ENCODE measurements around the gene DDN.
A peak's percentile ranks its signal among the peaks of the same experiment; 100 is the strongest.

DDN gene

DNA sequence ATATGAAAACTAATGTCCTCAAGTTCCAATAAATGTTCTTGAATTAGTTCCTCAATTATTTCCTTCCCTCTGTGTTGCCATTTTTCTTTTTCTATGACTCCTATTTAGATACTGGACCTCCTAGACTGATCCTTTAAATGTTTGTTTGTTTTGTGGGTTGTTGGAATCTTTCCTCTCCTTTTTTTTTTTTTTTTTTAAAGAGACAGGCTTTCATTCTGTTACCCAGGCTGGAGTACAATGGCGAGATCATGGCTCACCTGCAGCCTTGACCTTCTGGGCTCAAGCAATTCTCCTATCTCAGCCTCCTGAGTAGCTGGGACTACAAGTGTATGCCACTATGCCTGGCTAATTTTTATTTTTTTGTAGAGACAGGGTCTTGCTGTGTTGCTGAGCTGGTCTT is 9.8 kb upstream of the DDN start:
- Histone ChIP-seq H3K4me3 (ENCODE audit: low read length in 2 of 2) (no peak overlapping the region), H3K27me3 (ENCODE audit: control insufficient read depth in 3 of 3, insufficient read depth in 3 of 3, low read depth in 1 of 3, low read length in 3 of 3) (no peaks in the 10 kb centered on the region), H2BK12ac (ENCODE audit: low read length) (no peak overlapping the region), H3K36me3 (replicated peaks in 1 of 2; ENCODE audit: control insufficient read depth in 2 of 2, insufficient read depth in 2 of 2, low read length in 2 of 2) (peaks cover 0 to 34% of the 10 kb centered on the region in 2 donors), H3K9ac (ENCODE audit: low read depth, low read length, poor library complexity) (no peak overlapping the region), H4K91ac (ENCODE audit: low read depth, low read length, poor library complexity) (no peak overlapping the region), H3K4me2 (ENCODE audit: insufficient read depth, low read length, poor library complexity, severe bottlenecking) (no peak overlapping the region), H3K79me1 (ENCODE audit: low read depth, low read length) (no peaks in the 10 kb centered on the region), H3K14ac (ENCODE audit: low read length) (no peak overlapping the region), H4K8ac (ENCODE audit: low read depth, low read length) (no peak overlapping the region), H2AFZ (ENCODE audit: low read length) (no peak overlapping the region), H3K4ac (ENCODE audit: low read length) (no peak overlapping the region), H3K18ac (ENCODE audit: low read length) (no peak overlapping the region), H3K27ac (replicated peaks; ENCODE audit: low read length) (no peak overlapping the region), H2BK15ac (ENCODE audit: low read length) (no peak overlapping the region), H2BK5ac (ENCODE audit: low read length) (no peak overlapping the region), H3K9me3 (replicated peaks in 1 of 2; ENCODE audit: control insufficient read depth in 2 of 2, insufficient read depth in 1 of 2, low read depth in 1 of 2, low read length in 2 of 2) (no peaks in the 10 kb centered on the region), H3K4me1 (ENCODE audit: control insufficient read depth in 2 of 2, insufficient read depth in 1 of 2, low read depth in 1 of 2, low read length in 2 of 2) (no peaks in the 10 kb centered on the region), H2BK120ac (ENCODE audit: low read depth, low read length) (no peak overlapping the region), H2AK5ac (ENCODE audit: low read depth, low read length) (no peak overlapping the region), H3K23ac (ENCODE audit: low read depth, low read length, poor library complexity) (no peak overlapping the region)
- WGBS, 2 donors (ENCODE audit: extremely low coverage in 2 of 2, insufficient read length in 2 of 2, insufficient replicate concordance in 1 of 2), result no CpG with 5 or more reads among the region's 1 CpG
- no peak for DNase-seq (ENCODE audit: low spot score)

DNA sequence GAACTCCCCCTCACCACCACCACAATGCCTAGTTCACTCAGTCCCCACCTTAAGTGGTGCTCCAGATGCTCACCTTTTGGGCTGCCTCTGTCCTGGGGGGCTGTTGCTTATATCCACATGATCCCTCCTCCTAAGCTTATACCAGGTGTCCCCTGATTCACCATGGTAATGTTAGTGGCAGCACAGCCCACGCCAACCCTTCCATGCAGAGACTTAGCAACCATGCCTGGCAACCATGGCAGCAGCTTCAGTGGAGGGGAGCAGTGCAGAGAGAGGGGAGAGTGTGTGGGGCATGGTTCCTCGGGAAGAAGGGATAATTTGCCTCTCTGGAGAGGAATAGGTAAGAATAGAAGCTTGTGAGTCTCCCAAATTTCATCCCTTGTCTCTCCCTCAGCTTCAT is 1.2 kb upstream of the DDN start:
- no peaks in the 10 kb centered on the region for H3K9me3 ChIP-seq (replicated peaks in 1 of 2; ENCODE audit: control insufficient read depth in 2 of 2, insufficient read depth in 1 of 2, low read depth in 1 of 2, low read length in 2 of 2)
- no peak overlapping the region for H2BK5ac ChIP-seq (ENCODE audit: low read length)
- peaks cover 35 to 60% (median 36%) of the 10 kb centered on the region in 3 experiments for H3K27me3 ChIP-seq (ENCODE audit: control insufficient read depth in 3 of 3, insufficient read depth in 3 of 3, low read depth in 1 of 3, low read length in 3 of 3)
- no peak overlapping the region for H3K4me3 ChIP-seq (ENCODE audit: low read length in 2 of 2)
- no peak overlapping the region for H2AK5ac ChIP-seq (ENCODE audit: low read depth, low read length)
- H4K8ac ChIP-seq (ENCODE audit: low read depth, low read length), result no peak overlapping the region
- no peaks in the 10 kb centered on the region for H3K79me1 ChIP-seq (ENCODE audit: low read depth, low read length)
- no peak overlapping the region for H3K4me2 ChIP-seq (ENCODE audit: insufficient read depth, low read length, poor library complexity, severe bottlenecking)
- no peak for DNase-seq (ENCODE audit: low spot score)
- no CpG with 5 or more reads among the region's 2 CpGs for WGBS, 2 donors (ENCODE audit: extremely low coverage in 2 of 2, insufficient read length in 2 of 2, insufficient replicate concordance in 1 of 2)
- H3K9ac ChIP-seq (ENCODE audit: low read depth, low read length, poor library complexity), result no peak overlapping the region
- H2AFZ ChIP-seq (ENCODE audit: low read length), result no peak overlapping the region
- H3K23ac ChIP-seq (ENCODE audit: low read depth, low read length, poor library complexity), result no peak overlapping the region
- no peak overlapping the region for H3K4ac ChIP-seq (ENCODE audit: low read length)
- no peak overlapping the region for H3K27ac ChIP-seq (replicated peaks; ENCODE audit: low read length)
- no peak overlapping the region for H3K18ac ChIP-seq (ENCODE audit: low read length)
- H4K91ac ChIP-seq (ENCODE audit: low read depth, low read length, poor library complexity), result no peak overlapping the region
- no peak overlapping the region for H2BK15ac ChIP-seq (ENCODE audit: low read length)
- H3K36me3 ChIP-seq (replicated peaks in 1 of 2; ENCODE audit: control insufficient read depth in 2 of 2, insufficient read depth in 2 of 2, low read length in 2 of 2), result peaks cover 6 to 34% of the 10 kb centered on the region in 2 donors
- peaks cover 13 to 18% of the 10 kb centered on the region in 2 donors for H3K4me1 ChIP-seq (ENCODE audit: control insufficient read depth in 2 of 2, insufficient read depth in 1 of 2, low read depth in 1 of 2, low read length in 2 of 2)
- H2BK12ac ChIP-seq (ENCODE audit: low read length), result no peak overlapping the region
- H3K14ac ChIP-seq (ENCODE audit: low read length), result no peak overlapping the region
- no peak overlapping the region for H2BK120ac ChIP-seq (ENCODE audit: low read depth, low read length)

DNA sequence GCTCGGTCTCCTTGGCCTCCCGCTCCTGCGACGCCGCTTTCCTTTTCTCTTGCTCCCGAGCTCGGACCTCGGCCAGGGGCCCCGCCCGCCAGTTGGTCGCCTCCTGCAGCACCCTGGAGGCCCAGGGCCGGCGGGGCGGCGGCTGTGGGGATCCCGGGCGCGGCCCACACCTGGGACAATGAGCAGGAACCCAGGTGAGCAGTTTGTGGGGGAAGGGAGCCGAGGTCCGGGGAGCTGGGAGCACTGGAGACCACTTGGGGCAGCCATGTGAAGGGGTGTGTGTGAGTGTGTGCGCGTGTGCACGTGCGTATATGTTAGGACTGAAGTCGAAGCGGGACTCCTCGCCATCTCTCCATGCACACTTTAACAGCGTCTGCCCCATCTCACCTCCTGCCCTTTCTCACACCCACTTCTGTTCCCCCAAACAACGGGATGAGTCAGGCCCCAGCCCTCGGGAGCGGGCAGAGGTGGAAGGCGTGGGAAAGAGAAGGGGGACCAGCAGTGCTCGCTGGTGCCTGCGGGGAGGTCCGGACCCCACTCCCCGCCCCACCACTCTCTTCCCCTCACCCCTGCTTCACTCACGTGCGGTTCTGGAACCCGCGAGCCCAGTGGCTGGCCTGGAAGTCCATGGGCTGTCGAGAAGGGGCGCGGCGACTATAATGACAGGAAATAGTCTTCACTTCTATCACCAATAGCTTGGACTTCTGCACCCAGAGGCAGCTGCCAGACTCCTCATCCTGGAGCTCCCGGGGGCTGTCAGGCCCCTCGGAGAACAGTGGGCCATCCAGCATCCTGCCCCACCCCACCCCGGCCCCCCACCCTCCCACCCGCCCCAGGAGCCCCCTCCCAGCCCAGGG is 450 bp downstream of the DDN start:
- peak overlapping the region; percentile 56 for H2BK15ac ChIP-seq (ENCODE audit: low read length)
- no peak overlapping the region for H4K8ac ChIP-seq (ENCODE audit: low read depth, low read length)
- peak overlapping the region; percentile 22 for H2AK5ac ChIP-seq (ENCODE audit: low read depth, low read length)
- no peak overlapping the region for H2BK5ac ChIP-seq (ENCODE audit: low read length)
- no peak overlapping the region for H3K14ac ChIP-seq (ENCODE audit: low read length)
- no peak for DNase-seq (ENCODE audit: low spot score)
- H3K4ac ChIP-seq (ENCODE audit: low read length), result no peak overlapping the region
- H2AFZ ChIP-seq (ENCODE audit: low read length), result peak overlapping the region; percentile 99
- peaks cover 6 to 20% of the 10 kb centered on the region in 2 donors for H3K36me3 ChIP-seq (replicated peaks in 1 of 2; ENCODE audit: control insufficient read depth in 2 of 2, insufficient read depth in 2 of 2, low read length in 2 of 2)
- peak overlapping the region; percentile 54 for H3K18ac ChIP-seq (ENCODE audit: low read length)
- H2BK120ac ChIP-seq (ENCODE audit: low read depth, low read length), result no peak overlapping the region
- H3K9me3 ChIP-seq (replicated peaks in 1 of 2; ENCODE audit: control insufficient read depth in 2 of 2, insufficient read depth in 1 of 2, low read depth in 1 of 2, low read length in 2 of 2), result no peaks in the 10 kb centered on the region
- H4K91ac ChIP-seq (ENCODE audit: low read depth, low read length, poor library complexity), result no peak overlapping the region
- peak overlapping the region; percentile 1 to 2 for H3K4me3 ChIP-seq (ENCODE audit: low read length in 2 of 2)
- H3K79me1 ChIP-seq (ENCODE audit: low read depth, low read length), result no peaks in the 10 kb centered on the region
- H2BK12ac ChIP-seq (ENCODE audit: low read length), result no peak overlapping the region
- peak overlapping the region; percentile 71 for H3K9ac ChIP-seq (ENCODE audit: low read depth, low read length, poor library complexity)
- H3K23ac ChIP-seq (ENCODE audit: low read depth, low read length, poor library complexity), result peak overlapping the region; percentile 45
- peaks cover 13 to 18% of the 10 kb centered on the region in 2 donors for H3K4me1 ChIP-seq (ENCODE audit: control insufficient read depth in 2 of 2, insufficient read depth in 1 of 2, low read depth in 1 of 2, low read length in 2 of 2)
- H3K27me3 ChIP-seq (ENCODE audit: control insufficient read depth in 3 of 3, insufficient read depth in 3 of 3, low read depth in 1 of 3, low read length in 3 of 3), result peaks cover 44 to 76% (median 46%) of the 10 kb centered on the region in 3 experiments
- WGBS, 2 donors (ENCODE audit: extremely low coverage in 2 of 2, insufficient read length in 2 of 2, insufficient replicate concordance in 1 of 2), result no CpG with 5 or more reads among the region's 48 CpGs
- no peak overlapping the region for H3K27ac ChIP-seq (replicated peaks; ENCODE audit: low read length)
- H3K4me2 ChIP-seq (ENCODE audit: insufficient read depth, low read length, poor library complexity, severe bottlenecking), result peak overlapping the region; percentile 46

DNA sequence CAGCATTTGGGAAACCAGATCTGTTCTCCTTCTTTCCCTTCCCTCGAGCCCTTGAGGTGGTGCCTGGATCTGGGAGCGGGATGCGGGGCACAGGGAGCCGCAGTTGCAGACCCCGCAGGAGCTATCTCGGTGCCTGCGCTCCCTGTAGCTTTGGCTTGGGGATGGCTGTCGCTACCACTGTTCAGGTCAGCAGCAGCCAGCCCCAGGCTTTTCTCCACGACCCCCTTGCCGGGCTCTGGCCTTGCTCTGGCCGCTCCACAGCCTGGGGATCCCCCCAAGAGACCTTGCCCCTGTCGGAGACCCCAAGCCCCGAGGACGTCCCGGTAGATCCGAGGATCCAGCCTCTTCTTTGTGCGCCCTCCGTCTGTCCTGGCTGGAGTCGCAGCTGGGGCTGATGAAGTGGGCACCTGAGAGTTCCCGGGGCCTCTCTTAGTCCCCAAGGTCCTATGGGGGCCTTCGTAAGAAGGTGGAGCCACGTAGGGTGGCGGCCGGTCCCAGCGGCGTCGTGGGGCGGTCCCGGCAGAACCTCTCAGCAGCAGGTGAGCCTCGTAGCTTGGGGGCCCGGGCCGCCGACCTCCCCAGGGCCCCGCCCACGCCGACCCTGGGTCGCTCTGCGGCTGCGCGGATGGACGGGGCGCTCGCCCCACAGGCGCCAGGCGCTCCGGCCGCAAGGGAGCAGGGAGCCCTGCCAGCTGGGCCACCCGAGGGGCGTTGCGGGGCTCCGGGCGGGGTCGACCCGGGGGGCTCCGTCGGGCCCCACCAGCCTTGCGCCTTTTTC is 1.3 kb downstream of the DDN start:
- peak overlapping the region; percentile 22 for H2AK5ac ChIP-seq (ENCODE audit: low read depth, low read length)
- no peak overlapping the region for H3K14ac ChIP-seq (ENCODE audit: low read length)
- peak overlapping the region; percentile 37 for H3K4me2 ChIP-seq (ENCODE audit: insufficient read depth, low read length, poor library complexity, severe bottlenecking)
- no peak for DNase-seq (ENCODE audit: low spot score)
- H3K27me3 ChIP-seq (ENCODE audit: control insufficient read depth in 3 of 3, insufficient read depth in 3 of 3, low read depth in 1 of 3, low read length in 3 of 3), result peaks cover 48 to 84% (median 53%) of the 10 kb centered on the region in 3 experiments
- no CpG with 5 or more reads among the region's 57 CpGs for WGBS, 2 donors (ENCODE audit: extremely low coverage in 2 of 2, insufficient read length in 2 of 2, insufficient replicate concordance in 1 of 2)
- peak overlapping the region in 1 of 2 donors; percentile 65 for H3K4me3 ChIP-seq (ENCODE audit: low read length in 2 of 2)
- no peak overlapping the region for H4K8ac ChIP-seq (ENCODE audit: low read depth, low read length)
- H2BK120ac ChIP-seq (ENCODE audit: low read depth, low read length), result no peak overlapping the region
- H3K27ac ChIP-seq (replicated peaks; ENCODE audit: low read length), result no peak overlapping the region
- peaks cover 3 to 16% of the 10 kb centered on the region in 2 donors for H3K36me3 ChIP-seq (replicated peaks in 1 of 2; ENCODE audit: control insufficient read depth in 2 of 2, insufficient read depth in 2 of 2, low read length in 2 of 2)
- H3K4ac ChIP-seq (ENCODE audit: low read length), result no peak overlapping the region
- peak overlapping the region; percentile 99 for H2AFZ ChIP-seq (ENCODE audit: low read length)
- peak overlapping the region; percentile 45 for H3K23ac ChIP-seq (ENCODE audit: low read depth, low read length, poor library complexity)
- H2BK12ac ChIP-seq (ENCODE audit: low read length), result no peak overlapping the region
- peaks cover 13 to 18% of the 10 kb centered on the region in 2 donors for H3K4me1 ChIP-seq (ENCODE audit: control insufficient read depth in 2 of 2, insufficient read depth in 1 of 2, low read depth in 1 of 2, low read length in 2 of 2)
- H2BK5ac ChIP-seq (ENCODE audit: low read length), result no peak overlapping the region
- H3K9me3 ChIP-seq (replicated peaks in 1 of 2; ENCODE audit: control insufficient read depth in 2 of 2, insufficient read depth in 1 of 2, low read depth in 1 of 2, low read length in 2 of 2), result no peaks in the 10 kb centered on the region
- peak overlapping the region; percentile 62 for H3K18ac ChIP-seq (ENCODE audit: low read length)
- H2BK15ac ChIP-seq (ENCODE audit: low read length), result no peak overlapping the region
- no peaks in the 10 kb centered on the region for H3K79me1 ChIP-seq (ENCODE audit: low read depth, low read length)
- H3K9ac ChIP-seq (ENCODE audit: low read depth, low read length, poor library complexity), result no peak overlapping the region
- H4K91ac ChIP-seq (ENCODE audit: low read depth, low read length, poor library complexity), result no peak overlapping the region

Data from neuronal stem cell (in vitro differentiated cells).